DMS114 treated with DMSO at 0.1 percent for 48 hours (cell line): ENCODE results near the gene S100A5.

ENCODE experiments used
- DNase-seq: peaks from one replicate; lab custom pipeline; 2025; ENCODE audit not compliant: unreplicated experiment; lab: John Stamatoyannopoulos, UW

S100A5 gene

DNA sequence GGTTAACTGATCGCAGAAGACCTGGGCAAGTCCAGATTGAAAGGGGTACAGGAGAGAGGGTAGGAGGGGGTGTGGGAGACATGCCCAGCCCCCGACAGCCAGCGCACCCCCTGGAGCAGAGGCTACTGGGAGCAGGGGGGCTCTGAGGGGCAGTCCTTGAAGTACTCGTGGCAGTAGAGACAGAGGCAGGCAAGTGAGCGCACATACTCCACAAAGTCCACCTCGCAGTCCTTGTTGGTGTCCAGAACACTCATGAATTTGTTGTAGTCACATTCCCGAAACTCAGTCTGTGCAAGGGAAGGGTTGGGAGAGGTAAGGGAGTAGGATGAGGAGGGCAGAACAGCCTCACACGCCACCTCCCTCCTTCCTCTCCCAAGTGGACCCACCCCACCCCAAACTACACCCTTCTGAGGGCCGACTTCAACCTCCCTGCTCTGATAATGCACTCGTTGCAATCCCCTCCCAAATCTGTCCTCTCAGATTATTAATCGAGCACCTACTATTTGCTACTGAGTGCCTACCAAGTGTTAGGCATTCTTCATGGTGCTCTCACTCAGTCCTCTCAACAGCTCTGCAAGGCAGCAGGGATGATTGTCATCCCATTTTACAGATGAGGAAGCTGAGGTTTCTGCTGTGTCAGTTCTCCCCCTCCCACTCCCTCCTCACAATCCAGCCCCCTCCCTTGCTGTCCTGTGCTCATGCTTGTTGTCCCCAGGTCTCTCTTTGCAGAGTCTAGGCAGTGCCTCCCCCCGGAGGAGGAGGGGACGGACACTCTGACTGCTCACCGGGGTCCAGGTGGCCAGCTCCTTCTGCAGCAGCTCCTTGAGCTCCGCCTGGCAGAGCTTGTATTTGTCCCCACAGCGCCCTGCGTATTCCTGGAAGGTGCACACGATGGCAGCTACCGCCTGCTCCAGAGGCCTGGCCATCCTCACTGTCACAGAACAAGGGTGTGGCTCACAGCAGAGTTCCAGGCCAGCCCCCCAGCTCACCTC is 7.1 kb upstream of the S100A5 start:
- DNase-seq = no peak

DNA sequence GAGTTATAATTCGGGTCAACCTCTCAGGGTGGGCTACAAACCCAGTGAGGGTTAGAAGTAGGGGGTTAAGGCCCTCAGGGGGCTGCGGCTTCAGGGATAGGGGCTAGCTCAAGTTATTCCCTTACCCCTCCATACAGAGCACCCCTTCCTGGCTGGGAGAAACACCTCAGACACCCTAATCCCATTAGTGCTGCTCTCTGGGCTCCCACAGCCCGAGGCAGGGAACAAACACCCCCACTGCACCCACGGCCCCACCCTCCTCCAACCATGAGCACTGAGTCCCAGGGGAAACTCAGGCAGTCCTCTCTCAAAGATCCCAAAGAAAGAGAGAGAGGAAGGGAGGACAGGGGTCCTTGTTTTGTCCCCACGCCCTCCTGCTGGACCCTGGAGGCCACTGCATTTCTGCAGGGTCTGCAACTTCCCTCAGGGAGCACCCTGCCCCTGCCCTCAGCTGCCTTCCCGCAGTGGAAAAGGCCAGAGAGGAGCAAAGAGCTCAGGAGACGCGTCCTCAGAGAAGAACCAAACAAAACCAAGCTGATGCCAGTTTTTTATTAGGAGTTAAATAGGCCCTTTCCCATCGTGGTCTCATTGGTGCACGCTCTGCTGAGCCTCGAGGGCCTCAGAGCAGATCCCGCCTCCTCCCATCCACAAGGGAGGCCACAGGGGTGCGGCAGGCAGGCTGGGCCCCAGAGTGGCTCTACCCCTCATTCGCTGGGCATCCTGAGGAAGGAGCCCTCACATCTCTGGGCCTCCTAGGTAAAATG is 6.2 kb upstream of the S100A5 start:
- DNase-seq = no peak

DNA sequence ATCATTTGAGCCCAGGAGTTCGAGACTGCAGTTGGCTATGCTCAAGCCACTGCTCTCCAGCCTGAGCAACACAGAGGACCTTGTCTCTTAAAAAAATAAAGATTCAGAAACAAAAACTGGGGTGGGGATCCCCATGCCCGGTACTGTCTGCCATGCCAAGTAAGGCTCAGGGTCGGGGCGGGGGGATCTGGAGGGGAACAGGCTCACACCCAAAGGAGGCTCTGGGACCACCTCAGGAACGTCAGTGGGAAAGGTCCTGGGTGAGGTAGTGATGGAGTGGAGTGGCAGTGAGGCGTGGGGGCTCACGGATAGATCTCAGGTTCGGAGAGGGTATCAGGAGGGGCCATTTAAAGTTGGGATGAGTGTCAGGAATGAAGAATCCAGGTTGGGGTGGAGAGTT is 5.6 kb upstream of the S100A5 start:
- DNase-seq = no peak

DNA sequence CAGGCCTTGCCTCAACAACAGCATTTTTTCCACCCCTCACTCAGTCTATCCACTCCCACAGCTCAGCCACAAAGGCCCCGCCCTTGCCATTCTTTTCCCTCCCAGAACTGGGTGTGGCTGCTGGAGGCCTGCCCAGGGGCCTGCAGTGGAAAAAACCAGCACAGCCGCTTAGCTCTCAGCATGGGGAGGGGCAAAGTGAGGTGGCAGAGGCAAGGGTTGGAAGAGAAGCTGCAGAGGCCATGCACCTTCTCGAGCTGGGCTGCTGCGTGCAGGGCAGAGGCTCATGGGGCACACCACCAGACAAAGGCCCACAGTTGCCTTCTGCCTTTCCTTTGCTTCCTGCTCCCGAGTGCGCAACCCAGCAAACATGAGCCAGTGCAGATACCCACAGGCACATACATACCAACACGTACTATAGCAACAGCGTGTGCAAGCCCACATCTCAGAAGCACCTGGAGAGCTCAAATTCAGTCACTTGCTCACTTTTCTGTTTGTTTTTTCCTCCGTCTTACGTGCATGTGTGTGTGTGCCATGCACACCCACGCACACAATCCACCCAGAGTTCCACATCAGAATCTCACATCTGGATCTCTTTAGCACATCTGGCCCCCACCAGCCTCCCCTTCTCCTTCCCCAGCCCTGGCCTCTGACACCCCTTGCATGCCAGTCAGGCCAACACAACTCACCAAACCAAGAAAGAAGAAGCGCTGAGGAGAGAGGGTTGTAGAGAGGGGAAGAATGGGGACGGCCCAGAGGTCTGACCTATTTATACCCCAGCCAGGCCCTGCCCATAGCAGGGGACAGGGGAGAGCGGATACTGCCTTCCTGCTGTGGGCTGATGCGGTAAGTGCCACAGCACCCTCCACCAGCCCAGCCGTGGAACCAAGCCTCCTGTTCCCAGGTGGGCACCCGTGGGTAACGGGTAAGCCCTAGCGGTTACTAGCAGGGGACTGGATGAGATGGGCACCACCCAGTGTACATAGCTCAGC is 4.6 kb upstream of the S100A5 start, which contains the start of gene S100A4:
TSS of gene S100A4 (minus strand) at position 740 of the 989 bp plus-strand sequence. CDS start 1,012 bp downstream, outside the sequence.
- no peak for DNase-seq

DNA sequence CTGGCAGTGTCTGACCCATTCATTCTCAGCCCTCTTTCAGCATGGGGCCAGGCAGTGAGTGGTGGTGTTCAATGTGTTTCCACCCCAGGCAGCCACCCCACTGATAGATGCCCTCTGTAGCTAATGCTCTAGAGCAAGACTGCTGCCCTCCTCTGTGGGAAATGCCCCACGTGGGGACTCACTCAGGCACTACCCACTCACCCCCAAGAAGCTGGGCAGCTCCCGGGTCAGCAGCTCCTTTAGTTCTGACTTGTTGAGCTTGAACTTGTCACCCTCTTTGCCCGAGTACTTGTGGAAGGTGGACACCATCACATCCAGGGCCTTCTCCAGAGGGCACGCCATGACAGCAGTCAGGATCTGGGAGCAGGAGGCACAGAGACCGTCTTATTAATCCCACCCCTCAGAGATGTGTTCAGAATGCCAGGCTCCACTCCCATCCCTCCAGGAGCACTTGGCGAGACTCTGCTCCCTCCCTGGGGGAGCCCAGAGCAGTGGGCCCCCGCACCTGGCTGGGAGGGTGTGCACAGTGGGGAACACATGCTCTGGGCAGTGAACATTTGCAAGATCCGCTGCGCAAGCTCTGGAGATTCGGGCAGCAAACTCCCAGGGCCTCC is 3.8 kb upstream of the S100A5 start:
- DNase-seq = no peak

DNA sequence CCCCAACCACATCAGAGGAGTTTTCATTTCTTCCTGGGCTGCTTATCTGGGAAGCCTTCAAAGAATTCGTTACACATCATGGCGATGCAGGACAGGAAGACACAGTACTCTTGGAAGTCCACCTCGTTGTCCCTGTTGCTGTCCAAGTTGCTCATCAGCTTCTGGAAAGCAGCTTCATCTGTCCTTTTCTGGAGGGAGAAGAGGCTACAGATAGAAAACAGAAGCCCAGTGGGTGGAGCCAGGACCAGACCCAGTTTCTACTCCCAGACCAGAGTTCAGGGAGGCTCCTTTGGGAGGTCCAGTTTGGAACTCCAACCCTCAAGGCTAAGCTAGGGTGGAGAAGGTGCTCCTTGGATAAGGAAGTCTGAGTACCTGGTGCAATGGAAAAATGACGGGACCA is 3.0 kb upstream of the S100A5 start:
- no peak for DNase-seq

DNA sequence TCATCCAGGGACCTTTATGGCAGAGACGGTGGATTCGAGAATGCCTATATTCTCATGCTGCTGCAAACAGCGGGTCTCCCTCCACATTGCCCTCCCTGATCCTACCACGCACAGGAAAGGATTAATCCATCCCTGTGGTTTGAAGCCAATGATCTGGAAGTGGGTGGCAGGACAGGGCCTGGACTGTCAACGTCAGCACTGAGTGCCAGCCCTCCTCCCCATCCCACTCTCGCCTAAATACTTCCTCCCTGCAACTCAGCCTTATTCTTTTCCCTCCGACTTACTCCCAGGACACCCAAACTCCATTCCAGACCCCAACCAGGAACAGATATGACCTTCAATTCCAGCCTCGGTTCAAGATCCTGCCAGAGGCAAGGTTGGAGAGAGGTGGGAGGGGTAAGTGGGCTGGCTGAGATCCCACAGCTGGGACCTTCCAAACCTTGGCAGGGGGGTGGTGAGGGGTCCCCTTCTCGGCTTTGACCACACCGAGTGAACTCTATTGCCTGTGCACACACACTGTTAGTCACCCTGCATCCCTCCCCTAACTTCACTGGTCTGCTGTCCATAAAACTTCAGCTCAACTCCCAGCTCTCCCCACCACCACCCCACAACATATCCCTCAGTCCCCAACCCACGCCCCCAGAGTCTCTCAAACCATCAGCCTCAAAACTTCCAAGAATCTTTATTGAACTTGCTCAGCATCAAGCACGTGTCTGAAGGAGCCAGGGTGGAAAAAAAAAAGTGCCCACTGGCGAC is 2.4 kb upstream of the S100A5 start:
- DNase-seq = no peak

DNA sequence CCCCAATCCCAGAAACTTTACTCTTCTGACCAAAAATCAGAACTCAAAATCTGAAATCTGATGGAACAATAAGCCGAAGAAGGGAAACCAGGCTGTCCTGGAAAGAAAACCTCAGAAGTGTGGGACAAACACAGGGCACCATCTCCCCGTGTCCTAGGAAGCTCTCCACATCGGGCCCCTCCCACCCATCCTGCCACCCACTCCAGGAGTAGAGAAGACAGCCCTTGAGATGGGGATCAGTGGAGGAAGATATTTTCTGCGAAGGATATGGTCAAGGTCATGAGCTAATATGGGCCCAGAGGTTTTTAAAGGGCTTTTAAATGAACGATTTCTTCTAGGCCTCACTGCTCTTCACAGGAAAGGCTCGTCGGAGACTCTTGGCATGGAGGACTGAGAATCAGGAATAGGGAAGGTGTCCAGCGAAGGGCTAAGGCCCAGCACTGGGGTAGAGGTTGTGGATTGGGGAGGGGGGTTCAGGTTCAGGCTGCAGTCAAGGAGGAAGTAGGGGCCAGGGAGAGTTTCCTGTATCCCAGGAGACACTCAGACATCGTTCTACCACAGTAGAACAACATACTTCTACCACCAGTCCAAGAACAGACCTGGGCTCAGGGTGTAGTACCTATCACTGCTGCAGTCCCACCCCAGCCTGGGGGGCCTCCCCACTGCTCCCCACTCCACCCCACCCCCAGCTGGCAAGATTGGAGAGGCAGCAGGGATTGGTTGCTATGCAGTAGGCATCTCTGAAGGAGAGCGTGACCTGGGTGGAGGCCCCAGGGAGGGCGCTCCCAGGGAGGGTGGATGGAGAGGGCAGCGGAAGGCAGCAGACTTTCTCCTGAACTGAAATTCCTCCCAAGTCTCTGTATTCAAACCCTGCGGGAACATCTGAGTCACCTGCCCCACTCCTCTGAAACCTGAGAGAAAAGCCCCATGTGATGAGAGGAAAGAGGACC is 1.2 kb upstream of the S100A5 start:
- no peak for DNase-seq

DNA sequence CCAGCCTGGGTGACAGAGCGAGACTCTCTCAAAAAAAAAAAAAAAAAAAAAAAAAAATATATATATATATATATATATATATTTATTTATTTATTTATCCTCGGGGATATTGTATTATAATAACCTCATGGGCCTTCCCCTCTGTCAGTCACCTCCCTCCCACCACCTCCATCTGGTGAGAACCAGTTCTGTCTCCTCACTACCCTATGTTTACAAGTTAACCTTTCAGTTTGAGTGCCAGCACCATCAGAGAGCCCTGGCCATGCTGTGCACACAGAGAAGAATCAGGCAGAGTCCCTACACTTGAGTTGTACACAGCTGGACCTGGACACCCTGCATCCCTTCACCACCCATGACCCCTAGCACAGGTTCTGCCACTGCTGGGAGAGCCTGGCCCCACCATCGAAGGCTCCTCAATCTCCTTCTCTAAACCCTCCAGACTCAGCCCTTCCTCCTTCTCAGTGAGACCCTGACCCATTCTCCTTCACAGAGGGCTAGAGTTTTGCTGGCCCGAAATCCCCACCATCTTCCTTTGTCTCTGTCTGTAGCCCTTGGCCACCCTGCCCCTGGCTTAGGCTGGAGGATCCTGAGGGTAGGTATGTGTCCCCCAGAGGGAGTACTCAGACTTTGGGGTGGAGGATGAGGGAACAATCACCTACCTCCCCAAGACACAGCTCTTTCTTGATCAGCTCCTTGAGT is 1.2 kb downstream of the S100A5 start:
- DNase-seq = no peak

DNA sequence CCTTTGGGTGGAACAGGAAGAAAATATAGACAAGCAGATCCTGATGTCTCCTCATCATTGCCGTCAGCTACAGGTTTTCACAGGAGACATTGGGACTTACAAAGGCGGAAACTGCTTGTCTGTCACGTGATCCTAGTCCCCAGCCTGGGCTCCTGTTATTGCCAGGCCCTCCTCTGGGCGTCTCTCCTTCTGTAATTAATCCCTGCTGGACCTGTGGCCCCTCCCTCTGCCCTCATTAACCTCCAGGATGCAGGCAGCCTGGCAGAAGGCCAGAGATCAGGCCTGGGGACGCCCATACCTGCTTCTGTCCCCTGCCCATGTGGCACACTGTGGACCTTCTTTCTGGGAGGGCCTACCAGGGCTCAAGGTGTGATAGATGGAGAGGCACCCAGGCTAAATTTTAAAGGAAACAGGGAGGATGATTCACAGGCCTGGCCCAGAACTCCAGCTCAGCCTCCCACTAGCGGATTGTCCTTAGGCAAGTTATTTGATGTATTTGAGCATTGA is 2.4 kb downstream of the S100A5 start:
- DNase-seq = no peak

DNA sequence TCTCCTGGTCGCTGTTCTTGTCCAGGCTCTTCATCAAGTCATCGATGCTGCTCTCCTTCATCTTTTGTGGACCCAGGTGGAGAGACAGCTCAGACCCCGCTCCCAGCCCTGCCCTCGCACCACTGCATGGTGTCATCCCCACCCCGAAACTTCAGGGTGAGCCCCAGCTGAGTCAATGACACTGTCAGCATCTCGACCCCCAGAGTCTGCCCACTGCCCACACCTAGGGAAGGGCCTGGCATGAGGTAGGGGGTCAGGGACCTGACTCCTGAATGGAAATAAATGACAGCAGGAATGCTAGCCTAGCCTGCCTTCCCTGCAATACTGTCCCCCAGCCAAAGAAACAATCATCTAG is 3.4 kb downstream of the S100A5 start:
- DNase-seq = no peak

DNA sequence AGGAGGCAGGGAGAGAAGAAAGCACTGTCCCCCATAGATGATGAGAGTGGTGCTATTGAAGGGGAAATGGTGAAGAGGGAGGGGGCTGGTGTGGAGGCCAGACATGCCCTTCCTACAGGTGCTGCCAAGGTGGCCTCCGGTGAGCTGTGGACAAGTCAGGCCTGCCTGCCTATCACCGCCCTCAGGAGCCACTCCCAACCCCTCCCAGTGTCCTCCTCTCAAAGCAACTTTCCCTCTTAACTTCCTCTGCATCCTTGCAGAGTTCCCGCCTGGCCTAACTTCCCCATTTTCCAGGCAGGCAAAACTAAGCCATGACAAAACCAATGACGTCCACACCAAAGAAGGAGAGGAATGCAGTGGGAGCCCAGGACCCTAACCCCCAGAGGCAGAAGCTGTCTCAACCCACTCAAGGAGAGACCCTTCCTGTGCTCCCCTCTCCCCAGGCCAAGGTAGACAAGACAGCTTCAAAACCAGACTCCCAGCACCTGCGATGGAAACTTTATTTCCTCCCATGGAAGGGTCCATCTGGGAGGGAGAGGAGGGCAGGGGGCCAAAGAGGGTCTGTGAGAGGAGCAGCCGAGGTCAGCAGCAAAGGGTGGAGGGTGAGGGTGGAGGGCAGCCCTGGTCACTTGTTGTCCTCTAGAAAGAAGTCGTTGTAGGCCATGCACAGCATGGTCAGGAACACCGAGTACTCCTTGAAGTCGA is 3.9 kb downstream of the S100A5 start:
- DNase-seq = no peak

DNA sequence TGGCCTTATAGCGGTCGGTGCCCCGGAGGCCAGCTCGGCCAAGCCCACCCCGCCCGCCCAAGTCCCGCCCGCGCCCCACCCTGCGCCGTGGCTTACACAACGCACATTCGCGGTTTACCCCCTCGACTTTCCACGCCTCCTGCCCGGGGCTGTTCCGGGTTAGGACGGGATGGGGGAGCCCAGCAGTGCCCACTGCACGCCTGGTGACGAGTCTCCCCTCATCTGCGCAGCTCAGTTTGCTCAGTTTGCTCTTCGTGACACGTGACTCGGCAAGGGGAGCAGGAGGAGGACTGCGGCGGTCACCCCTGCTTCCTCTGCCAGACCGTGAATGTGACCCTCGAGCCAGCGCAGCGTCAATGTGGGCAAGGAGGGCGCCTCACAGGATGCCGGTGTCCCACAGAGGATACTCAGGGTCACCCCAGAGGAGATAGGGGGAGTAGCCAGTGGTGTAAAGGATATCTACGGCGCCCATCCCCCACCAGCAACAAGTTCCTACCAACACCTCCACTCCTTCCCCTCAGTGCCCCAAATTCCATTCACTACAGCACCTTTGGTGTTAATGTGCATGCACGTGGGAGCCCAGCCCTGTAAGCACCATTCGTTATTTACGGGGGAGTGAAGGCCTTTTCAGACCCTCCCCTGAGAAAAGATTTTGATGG is 4.6 kb downstream of the S100A5 start:
- DNase-seq = peak; percentile 32

DNA sequence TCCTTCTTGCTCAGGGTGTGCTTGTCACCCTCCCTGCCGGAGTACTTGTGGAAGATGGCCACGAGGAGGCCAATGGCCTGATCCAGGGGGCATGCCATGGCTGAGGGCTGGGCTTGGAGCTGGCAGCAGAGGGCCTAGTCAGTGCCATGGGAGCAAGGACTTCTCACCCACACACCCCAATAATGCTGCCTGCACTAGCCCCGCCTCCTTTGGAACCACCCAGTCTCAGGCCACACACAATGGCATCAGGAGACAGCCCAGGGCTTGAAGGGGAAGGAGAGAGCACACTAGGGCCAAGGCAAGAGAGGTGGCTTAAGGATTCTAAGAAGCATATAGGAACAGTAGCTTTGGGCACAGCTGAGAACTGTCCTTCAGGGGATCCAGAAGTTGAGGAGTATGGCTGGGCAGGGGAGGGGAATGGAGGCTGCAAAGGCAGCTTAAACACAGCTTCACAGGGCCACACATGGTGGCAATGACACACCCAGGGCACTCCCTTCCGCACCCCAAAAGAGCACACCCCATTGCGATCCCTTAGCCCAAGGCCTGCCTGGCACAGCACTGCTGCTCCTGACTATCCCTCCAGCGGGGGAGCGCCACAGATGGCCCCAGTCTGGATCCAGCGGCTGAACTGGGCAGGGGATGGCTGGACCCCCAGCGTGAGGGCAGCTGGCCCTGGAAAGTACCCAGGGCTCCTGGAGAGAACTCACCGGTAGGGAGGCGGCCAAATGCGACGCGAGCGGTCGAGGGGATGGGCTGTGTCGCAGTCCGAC is 5.3 kb downstream of the S100A5 start, which contains the start of gene S100A6:
TSS of gene S100A6 (minus strand) at position 750 of the 770 bp plus-strand sequence. CDS start at position 98, 652 bp downstream.
- no peak for DNase-seq

DNA sequence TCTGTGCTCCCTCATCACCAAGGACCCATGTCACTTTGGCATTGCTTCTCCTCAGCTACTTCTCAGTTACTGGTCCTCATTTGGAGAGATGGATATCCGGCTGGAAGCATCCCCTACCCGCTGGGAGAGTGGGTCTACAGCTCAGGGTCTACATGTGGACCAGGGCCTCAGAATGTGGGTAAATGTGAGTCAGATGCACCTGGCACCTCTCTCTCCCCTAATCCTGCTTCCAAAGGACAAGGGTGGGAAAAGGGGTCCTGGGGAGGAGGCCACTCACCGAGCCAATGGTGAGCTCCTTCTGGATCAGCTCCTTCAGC is 5.9 kb downstream of the S100A5 start:
- DNase-seq = no peak
